RPMI8226 (cell line): ENCODE measurements around the gene TESPA1.
"Not testable (repeated sequence)": the region's sequence is repeated elsewhere in the genome, so short reads cannot be mapped to it uniquely, and the experiment has no call there.

Experiments
- DNase-seq: peaks from one replicate; pipeline ENCODE4 v3.0.0-alpha.2; 2015

TESPA1 gene, protein sequence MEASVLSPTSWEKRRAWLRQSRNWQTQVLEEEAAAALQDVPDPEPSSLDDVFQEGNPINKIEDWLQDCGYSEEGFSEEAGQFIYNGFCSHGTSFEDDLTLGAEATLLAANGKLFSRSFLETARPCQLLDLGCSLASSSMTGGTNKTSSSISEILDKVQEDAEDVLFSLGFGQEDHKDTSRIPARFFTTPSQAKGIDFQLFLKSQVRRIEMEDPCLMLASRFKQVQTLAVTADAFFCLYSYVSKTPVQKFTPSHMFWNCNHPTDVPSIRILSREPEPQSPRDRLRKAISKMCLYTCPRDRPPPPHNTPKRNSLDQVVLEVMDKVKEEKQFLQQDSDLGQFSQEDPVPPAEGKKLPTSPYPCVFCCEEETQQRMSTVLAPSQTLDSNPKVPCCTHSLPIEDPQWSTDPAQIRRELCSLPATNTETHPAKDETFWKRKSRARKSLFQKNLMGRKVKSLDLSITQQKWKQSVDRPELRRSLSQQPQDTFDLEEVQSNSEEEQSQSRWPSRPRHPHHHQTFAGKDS

DNA sequence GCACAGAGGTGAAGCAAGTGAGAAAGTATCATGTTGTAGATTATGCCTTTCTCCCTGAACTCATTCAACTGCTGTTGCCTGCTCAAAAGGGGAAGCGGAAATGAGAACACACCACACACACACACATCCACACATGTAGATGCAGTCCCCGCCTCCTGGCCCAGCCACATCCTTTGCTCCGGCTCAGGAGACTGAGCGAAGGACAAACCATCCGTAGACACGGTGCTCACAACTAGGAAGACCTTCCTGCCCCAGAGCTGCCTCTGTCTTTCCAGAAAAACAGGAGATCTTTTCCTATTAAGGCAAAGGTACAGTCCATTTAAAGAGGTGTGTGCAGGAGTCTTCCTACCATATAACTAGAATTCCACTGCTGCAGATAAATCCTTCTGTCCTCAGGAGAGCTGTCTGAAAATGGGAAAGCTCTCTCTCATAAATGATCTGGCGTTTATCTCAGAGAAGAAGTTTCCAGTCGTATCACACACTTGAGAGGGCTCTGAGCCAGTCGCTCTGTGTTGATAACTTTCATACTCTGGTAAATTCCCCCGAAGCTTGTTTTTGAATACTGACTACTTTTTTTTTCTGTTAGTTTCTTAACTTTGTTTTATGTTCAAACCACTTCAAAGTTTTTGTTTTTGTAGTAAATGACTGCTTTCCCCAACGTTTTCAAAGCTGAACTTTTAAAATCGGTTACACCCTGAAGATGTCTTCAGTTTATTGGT, at the start of gene TESPA1:
TESPA1 (minus strand) TSS at position 105 of the 719 bp plus-strand sequence. CDS start 10,200 bp downstream, outside the sequence.
- DNase-seq, result peak; percentile 87

DNA sequence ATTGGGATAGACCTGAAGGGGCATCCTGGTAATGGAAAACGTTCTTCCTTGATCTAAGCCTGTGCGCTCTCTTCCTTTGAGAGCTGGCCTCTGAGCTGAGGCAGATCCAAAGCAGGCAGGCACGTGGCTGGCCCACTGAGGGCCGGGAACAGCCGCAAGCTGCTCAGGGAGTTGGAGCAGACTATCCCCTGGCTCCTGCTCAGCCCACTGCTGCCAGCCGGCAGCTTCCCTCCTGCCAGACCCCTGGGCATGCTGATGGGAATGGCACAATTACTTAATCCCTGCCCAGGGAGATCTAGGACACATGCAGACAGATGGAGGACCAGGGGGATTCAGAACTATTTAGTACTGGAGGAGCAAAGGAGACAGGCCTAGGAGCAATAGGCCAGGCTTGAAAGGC, 49.7 kb upstream of the TESPA1 start:
- no peak for DNase-seq

DNA sequence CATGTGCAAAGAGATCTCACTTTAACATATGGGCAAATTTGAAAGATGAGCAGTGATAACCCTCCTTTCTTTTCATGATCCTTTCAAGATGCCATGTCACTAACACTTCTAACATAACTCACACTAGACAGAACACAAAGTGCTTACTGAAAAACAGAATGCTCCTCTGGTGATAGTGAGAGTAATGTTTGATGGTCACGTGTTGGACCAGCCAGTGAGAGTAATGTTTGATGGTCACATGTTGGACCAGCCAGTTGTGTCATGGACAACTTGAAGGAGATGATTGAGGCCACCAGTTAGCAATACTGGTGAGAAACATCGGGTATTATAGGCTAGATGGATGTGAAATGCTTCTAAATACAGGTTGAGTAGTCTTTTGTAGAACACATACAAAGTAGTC, 40.9 kb upstream of the TESPA1 start:
- DNase-seq, result no peak

DNA sequence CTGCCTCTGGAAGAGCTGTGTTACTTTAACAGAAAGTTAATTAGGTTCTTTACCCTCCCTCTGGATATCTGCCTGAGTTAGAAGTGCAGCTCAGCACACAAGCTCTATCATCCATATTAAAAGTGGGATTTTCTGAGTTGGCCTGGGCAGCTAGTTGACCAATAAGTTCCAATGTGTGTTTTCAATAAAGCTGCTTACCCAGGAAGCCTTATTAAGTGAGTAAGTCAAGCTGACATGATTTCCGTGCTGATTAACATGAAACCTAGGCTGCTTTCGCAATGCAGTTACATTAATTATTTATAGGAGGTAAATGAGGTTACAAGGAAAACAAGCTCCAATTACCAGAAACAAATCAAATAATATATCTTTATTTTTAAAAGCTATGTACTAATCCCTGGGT, 40.0 kb upstream of the TESPA1 start:
- no peak for DNase-seq

DNA sequence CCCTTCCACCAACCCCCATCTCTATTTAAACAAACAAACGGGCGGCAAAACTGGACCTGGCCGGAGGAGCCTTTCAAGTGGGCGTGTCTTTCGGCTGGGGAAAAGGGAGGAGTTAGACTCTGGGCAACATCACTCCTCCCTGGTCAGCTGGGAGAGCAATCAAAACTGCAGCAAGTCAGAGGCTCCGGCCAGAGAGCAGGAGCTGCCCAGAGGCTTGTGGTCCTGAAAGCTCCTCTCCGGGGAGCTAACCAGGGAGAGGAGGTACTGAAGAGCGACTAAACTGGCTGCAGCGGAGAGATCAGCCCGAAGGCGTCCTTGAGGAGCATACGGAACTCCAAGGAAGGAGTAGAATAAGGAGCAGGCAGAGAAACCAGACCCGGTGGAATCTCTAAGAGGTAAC, 35.2 kb upstream of the TESPA1 start, which contains the start of gene NEUROD4:
NEUROD4 (plus strand) TSS at position 191 of the 400 bp plus-strand sequence. CDS start 6,466 bp downstream, outside the sequence.
- DNase-seq, result peak; percentile 5

DNA sequence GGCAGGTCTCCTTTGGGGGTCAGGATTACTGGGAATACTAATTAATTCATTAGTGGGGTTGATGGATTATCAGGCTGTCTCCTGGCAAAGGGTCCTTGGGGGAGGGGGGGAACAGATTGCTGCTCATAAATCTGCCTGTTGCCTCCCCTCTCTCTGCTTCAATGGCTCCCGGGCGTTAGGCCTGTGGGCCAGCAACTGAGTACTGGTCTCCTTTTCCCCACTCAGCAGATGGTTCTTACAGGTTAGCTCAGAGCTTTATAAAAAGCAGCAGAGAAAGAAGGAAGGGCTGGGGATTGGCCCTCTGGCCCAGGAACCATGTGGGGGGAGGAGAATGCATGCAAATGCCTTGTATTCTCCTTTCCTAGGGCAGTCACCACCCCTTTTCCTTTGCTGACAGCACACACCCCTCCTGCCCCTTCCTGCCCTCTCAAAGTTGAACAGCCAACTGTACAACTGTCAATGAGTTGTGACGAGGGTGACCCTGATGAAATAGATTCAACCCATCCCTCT, 32.9 kb upstream of the TESPA1 start:
- DNase-seq, result no peak

DNA sequence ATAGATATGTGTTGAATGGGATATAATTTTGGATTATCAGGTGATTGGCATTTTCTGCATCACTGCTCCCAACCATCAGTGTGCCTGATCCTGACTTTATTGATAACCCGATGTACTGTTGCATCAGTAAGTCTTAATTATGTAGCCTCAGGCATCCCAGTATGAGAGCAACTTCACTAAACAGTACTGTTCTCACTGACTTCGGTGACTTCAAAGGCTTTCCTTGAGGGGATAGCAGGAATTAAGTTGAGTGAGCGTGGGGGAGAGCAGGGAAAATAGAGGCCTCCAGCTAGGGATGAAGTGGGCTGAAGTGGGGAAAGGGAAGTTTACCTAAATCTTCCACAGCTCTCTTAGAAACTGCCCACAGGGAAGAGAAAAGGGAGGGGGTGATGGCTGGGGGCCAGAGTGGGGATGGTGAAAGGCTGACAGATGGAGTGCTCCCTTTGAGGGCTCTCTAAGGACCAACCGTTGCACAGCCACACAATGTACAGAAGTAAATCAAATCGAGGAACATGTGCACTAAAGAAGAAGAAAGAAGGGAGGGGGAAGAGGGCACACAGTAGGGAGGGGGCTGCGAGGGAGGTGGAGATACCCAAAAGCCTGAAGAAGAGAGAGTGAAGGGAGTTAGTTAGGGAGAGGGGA, 24.5 kb upstream of the TESPA1 start:
- no peak for DNase-seq

DNA sequence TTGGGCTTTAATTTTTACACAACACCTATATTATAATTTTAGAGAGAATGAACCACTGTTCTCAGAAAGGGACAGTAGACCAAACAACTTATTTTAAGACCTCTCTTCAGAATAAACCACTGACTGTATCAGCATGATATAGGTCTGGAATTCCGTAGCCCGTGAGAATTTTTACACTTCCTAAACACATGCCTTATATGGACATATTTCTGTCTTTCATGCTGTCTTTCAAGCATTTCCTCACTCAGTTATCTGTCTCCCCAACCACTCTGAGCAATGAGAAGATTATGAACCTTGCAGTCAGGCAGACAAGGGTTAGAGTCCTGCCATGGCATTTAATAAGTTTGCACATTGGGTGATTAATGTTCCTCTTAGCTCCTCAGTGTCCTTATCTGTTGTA, 17.8 kb upstream of the TESPA1 start:
- DNase-seq, result no peak

DNA sequence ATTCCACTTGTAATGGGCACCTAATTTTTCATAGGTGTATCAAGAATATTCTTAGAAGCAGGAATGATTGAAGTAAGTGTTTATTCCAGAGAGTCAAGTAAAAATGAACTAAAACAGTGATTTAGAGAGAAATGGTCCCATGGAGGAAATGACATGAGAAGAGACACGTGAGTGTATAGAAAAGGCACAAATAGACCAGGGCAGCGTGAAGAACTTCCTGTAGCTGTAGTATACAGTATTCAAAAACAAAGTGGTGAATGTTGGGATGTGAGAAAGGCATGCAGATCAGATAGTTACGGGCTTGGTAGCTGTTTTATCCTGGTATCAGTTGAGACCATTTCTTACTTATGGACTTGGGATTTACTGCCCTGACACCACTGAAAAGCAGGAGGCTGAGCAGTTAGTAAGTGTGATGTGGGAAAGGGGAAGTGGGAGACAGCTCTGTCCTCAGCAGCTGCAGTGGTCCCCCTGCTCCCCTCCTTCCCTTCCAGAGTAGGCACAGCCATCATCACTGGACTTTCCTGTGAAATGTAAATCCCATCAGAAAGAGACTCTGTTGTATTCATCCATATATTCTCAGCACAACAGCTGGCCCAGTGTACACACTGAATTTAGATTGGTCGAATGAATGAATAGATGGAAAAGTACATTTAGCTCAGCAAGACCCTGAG, 16.8 kb upstream of the TESPA1 start:
- no peak for DNase-seq

DNA sequence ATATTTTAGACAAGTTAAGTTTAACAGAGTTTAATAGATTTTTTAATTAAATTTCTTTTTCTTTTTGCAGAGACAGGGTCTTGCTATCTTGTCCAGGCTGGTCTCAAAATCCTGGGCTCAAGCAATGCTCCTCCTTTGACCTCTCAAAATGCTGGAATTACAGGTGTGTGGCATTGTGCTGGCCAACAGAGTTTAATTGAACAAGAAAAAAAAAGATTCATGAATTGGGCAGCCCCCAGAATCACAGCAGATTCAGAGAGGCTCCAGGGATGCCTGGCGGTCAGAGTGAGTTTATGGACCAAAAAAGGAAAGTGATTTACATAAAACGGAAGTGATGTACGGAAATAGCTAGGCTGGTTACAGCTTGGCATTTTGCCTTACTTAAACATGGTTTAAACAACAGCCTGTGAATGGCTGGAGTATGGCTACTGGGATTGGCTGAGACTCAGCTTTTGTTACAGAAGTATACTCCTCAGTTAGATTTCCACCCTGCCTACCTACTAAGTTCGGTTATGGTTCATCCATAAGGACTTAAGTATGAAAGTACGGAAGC, 14.5 kb upstream of the TESPA1 start:
- peak; percentile 22 for DNase-seq

DNA sequence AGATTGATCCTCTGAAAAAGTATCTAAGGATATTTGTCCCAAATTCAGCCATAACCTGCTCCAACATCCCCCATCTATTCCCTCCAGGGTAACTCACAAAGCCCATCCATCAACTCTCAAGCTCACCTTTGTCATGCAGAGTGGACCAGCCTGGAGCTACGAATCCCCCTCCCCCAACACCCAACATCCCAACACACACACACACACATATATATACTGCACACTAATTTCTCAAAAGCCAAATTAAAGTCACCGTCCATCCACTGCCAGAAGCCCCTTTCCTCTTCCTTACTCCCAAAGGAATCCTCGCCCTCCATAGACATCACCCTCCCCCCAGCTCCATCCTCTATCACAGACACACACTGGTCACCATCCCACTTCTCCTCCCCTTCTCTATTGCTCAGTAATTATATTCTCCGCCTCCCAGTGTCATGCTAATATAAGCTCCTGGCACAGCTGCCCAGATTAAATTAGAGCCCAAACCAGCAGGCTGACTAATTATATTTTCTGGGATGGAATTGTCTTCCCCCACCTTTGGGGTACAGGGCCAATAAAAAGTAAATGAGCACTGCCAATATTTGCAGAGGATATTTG, 13.5 kb upstream of the TESPA1 start:
- DNase-seq, result no peak

DNA sequence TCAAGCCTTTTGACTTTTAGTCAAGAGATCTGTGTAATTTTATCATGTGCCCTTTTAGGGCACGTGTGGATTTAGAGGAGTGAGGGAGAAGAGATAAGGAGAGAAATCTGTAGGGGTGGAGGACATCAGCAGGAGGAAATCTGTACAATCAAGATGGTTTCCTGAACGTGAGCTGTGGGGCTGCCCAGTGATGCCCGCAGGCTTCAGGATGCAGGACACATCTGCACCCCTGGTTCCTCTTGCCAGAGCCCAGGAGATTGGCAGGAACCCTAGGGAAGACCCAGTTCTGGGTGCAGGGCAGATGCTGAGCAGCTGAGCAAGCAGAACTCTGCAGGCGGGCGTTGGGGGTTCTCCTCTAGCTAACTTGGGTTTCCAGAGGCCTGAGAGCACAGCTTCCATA, 11.6 kb upstream of the TESPA1 start:
- no peak for DNase-seq

DNA sequence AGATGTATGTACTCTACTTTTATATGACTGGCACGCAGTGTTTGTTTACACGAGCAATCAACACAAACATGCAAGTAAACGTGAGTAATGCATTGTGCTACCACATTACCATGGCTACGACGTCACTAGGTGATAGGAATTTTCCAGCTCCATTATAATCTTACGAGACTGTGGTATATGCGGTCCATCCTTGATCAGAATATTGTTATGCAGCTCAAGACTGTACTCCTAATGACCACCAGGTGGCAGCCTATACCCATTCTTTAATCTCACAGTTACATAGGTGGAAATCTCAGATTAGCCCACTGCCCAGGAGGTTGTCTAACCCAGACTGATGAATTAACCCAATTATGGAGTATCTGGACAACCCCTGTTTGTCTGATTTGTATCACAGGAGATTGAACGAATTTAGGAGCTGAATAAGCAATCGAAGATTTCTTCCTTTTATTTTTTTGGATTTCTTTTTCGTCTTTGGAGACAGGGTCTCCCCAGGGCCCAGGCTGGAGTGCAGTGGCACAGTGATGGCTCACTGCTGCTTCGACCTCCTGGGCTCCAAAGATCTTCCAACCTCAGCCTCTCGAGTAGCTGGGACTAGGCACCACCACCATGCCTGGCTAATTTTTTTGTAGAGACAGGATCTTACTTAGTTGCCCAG, 8.7 kb upstream of the TESPA1 start:
- peak; percentile 70 for DNase-seq

DNA sequence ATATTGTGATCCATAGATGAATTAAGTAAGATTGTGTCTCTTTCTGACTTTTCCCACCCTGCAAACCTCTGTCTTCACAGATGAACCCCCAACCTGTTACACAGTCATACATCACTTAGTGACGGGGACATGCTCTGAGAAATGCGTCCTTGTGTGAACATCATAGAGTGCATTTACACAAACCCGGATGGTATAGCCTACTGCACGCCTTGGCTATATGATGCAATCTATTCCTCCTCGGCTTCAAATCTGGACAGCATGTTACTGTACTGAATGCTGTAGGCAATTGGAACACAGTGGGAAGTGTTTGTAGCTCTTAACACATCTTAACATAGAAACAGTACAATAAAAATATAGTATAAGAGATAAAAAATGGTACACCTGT, 7.4 kb upstream of the TESPA1 start:
- no peak for DNase-seq

DNA sequence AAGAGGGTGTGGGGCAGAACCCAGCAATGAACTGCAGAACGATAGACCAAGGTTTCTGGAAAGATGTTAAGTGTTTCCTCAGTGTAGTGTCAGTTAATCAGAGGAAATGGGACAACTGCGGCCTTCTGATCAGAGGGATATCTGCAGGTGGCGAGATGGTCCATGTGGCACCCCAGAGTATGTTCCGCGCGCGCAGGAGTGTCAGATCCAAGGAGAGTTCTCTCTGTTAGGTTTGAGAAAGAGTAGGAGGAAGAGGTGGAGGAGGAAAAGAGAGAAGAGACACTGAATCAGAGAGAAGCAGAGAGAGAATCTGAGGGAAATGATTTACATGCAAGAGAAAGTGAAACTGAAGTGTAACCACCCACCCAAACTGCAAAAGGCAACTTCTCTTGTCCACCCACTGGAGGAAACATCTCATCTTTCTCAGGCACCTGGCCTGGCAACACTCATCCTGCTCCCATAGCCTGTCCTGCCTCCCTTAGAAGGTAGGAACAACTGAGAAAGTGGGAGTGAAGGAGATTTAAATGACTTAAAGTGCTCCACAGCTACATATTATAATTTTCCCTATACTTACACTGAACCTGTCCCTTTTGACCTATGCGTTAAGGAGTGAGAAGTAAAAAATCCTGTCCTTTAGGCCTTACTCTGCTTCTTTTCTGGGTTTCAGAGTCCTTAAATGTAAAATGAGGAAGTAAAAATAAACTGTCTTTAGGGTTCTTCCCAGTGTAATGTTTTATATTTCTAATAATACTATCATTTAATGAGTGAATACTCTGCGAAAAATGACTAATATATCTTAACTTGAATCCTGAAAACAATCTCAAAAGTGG, 6.8 kb upstream of the TESPA1 start:
- DNase-seq, result peak; percentile 24

DNA sequence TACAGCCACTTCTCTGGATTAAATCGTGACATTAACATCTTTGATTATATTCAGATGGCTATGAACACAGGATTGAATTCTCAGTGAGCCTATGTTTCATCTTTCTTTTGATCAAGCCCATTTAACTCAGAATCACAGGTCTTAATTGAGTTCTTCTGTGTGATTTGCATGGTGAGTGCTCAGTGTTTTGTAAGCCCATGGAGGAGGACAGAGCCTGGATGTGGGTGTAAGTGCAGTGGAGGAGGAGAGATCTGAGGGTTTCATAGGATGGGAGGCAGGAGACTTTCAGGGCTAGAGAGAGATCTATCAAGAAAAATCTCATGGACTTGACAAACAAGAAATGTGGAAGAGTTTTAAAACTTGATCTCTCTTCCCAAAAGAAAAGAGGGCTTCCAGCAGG, 5.3 kb upstream of the TESPA1 start:
- no peak for DNase-seq

DNA sequence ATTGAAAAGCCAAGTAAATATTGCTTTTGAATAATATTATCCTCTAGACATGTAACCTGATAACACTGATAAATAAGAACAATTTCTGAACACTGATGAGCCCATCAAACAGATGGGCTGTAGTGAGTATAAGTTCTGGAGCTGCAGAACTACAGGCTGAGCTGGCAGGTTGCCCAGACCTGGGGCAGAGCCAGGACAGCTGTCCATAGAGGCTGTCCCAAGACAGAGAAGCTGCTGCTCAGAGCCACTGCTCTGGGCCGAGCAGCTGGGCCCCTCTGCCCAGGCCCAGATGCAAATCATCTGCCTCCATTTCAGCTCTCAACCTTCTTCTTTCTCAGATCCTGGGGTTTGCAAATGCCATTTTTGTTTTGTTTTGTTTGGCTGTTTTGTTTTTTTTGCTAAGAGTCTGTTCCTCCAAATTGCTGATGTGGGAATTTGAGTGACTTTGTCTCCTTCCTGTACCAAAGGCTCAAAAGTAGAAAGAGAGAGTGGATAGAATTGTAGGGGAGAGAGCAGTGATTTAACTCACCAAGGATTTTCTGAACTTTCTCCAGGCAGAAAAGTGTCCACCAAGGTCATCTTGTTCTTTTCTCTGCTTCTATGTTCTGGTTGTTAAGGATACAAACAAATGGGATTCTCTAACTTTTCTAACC, 4.0 kb upstream of the TESPA1 start:
- peak; percentile 89 for DNase-seq

DNA sequence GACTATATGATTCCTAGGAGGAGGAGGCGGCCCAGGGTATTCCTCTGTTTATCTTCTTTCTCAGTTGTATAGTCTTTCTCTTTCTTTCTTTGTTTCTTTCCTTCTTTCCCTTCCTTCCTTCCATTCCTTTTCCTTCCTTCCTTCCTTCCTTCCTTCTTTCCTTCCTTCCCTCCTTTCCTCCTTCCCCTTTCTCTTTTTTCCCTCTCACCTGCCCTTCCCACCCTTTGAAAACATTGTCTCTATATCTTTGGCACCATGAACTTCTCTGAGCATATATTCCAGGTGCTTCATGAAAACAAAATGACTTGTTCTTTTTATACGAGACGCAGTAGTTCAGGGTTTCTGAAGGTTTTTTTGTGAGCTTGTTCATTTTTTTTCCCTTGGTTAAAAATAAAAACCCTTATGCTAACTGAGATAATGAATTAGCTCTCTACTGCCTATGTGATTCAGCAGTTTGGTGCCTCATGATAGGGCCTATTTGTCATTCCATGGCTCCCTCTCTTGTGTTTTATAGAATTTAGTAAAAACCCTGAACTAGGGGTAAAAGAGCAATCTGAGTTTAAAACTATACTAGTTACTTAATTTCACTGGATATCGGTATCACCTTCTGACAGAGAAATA, 3.2 kb upstream of the TESPA1 start:
- DNase-seq, result no peak

DNA sequence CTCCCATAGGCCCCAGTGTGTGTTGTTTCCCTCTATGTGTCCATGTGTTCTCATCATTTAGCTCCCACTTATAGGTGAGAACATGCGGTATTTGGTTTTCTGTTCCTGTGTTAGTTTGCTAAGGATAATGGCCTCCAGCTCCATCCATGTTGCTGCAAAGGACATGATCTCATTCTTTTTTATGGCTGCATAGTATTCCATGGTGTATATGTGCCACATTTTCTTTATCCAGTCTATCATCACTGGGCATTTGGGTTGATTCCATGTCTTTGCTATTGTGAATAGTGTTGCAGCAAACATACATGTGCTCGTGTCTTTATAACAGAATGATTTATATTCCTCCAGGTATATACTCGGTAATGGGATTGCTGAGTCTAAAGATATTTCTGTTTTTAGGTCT, 2.2 kb upstream of the TESPA1 start:
- not testable (repeated sequence) for DNase-seq
